GM12878 (cell line): ENCODE results near the gene CENPC. TPM values are rescaled to one million over a fixed set of nuclear protein-coding genes. Genes with fewer than 3 reads are reported as not detected.

Experiments
- ATAC-seq: fragments of 200-7000 bp; cut with Tn5 transposase; 3 replicates; pipeline ENCODE4 v1.9.1; 2020; ENCODE audit warnings: mild to moderate bottlenecking, moderate library complexity
- BruUV-seq: library from RNA; stranded (reverse); fragments of 400-500 nt; replicated peaks from 2 replicates; lab custom pipeline; 2021; lab: Mats Ljungman, UMichigan
- CTCF ChIA-PET: fragments of 300-600 bp; sonication (Branson Sonifier 250); formaldehyde crosslinking; extraction: SDS; loops from one replicate; lab custom pipeline; 2021; ENCODE audit warnings: inconsistent platforms; lab: Yijun Ruan, JAX
- POLR2A ChIA-PET: fragments of 350-600 bp; formaldehyde crosslinking; extraction: SDS; loops from one replicate; lab custom pipeline; 2021; ENCODE audit warnings: inconsistent platforms; lab: Charles Lee
- RAD21 ChIA-PET: fragments of 300-600 bp; sonication (Branson Sonifier 250); formaldehyde crosslinking; loops from one replicate; lab custom pipeline; 2023; ENCODE audit warnings: antibody characterized with exemption; ENCODE audit not compliant: unreplicated experiment; lab: Charles Lee
- SMC1A ChIA-PET: fragments of 300-600 bp; sonication (Branson Sonifier 250); formaldehyde crosslinking; loops from one replicate; lab custom pipeline; 2023; ENCODE audit not compliant: unreplicated experiment, uncharacterized antibody; lab: Charles Lee
- DNase-seq: peaks from one replicate; pipeline ENCODE4 v3.0.0-alpha.2; 2011; ENCODE audit warnings: low read depth, low spot score
- FAIRE-seq: peaks from 3 replicates; lab custom pipeline; 2011; peaks lifted over from hg19 to GRCh38; lab: Jason Lieb, UNC
- H2AFZ ChIP-seq: 2 replicates; pipeline ENCODE4 v1.6.0; 2011; ENCODE audit warnings: low read depth, low read length, control low read depth; ENCODE audit not compliant: control insufficient read depth
- H3K27ac ChIP-seq: 2 replicates; pipeline ENCODE4 v1.5.1; 2011; ENCODE audit warnings: control low read depth; ENCODE audit not compliant: control insufficient read depth, insufficient read depth
- H3K27me3 ChIP-seq, 2 experiments: replicated peaks in 1 of 2; 2 replicates each; pipeline versions ENCODE4 v1.6.0 to v1.6.1; 2011; ENCODE audit warnings: low read length in 1 of 2; ENCODE audit not compliant: control insufficient read depth in 2 of 2, insufficient read depth in 2 of 2
- H3K36me3 ChIP-seq, 2 experiments: 2 replicates each; pipeline ENCODE4 v1.5.1; 2011; ENCODE audit warnings: low read length in 1 of 2; ENCODE audit not compliant: control insufficient read depth in 2 of 2, insufficient read depth in 2 of 2
- H3K4me1 ChIP-seq: 2 replicates; pipeline ENCODE4 v1.6.1; 2011; ENCODE audit warnings: mild to moderate bottlenecking, low read length, moderate library complexity, mixed read lengths; ENCODE audit not compliant: control insufficient read depth, insufficient read depth
- H3K4me2 ChIP-seq: 2 replicates; pipeline ENCODE4 v1.6.0; 2011; ENCODE audit warnings: control low read depth; ENCODE audit not compliant: control insufficient read depth, insufficient read depth
- H3K4me3 ChIP-seq: fragments of 200-600 bp; sonication (generic); 2 replicates; pipeline ENCODE4 v1.5.1; 2016
- H3K79me2 ChIP-seq: 2 replicates; pipeline ENCODE4 v1.6.0; 2011; ENCODE audit warnings: low read length; ENCODE audit not compliant: control insufficient read depth, insufficient read depth
- H3K9ac ChIP-seq: 2 replicates; pipeline ENCODE4 v1.8.0; 2011; ENCODE audit warnings: low read length, control low read depth, mixed read lengths; ENCODE audit not compliant: control insufficient read depth, insufficient read depth
- H3K9me3 ChIP-seq: replicated peaks from 3 replicates; pipeline ENCODE4 v1.5.1; 2011; ENCODE audit warnings: mild to moderate bottlenecking, low read length; ENCODE audit not compliant: control insufficient read depth, insufficient read depth
- H4K20me1 ChIP-seq: 2 replicates; pipeline ENCODE4 v1.6.0; 2011; ENCODE audit not compliant: control insufficient read depth, insufficient read depth
- ATF2 ChIP-seq: IDR thresholded peaks from 2 replicates; pipeline ENCODE4 v1.6.1; 2012; ENCODE audit warnings: low read length, inconsistent platforms
- BHLHE40 ChIP-seq, 2 experiments: fragments of 450-650 bp in 1 of 2; IDR thresholded peaks; 2 replicates each; pipeline ENCODE4 v1.6.1; 2011 to 2017; ENCODE audit warnings: low read depth in 2 of 2, borderline replicate concordance in 1 of 2, improper control_type of control experiment in 1 of 2, low read length in 1 of 2, mild to moderate bottlenecking in 1 of 2
- BMI1 ChIP-seq: fragments of 450-650 bp; IDR thresholded peaks from 2 replicates; pipeline ENCODE4 v1.6.1; 2016; ENCODE audit warnings: mild to moderate bottlenecking, moderate library complexity, borderline replicate concordance
- CBX3 ChIP-seq: fragments of 200-600 bp; sonication (generic); IDR thresholded peaks from 2 replicates; pipeline ENCODE4 v1.6.1; 2016; ENCODE audit warnings: low read depth, borderline replicate concordance
- EED ChIP-seq: sonication (generic); IDR thresholded peaks from 2 replicates; pipeline ENCODE4 v1.6.1; 2016; ENCODE audit warnings: antibody characterized with exemption, low read depth
- EZH2 ChIP-seq: IDR thresholded peaks from 2 replicates; pipeline ENCODE4 v1.6.1; 2012; ENCODE audit warnings: low read depth, mild to moderate bottlenecking, control low read depth, inconsistent platforms, low read length, borderline replicate concordance; ENCODE audit not compliant: control insufficient read depth
- HDGF ChIP-seq: fragments of 450-650 bp; IDR thresholded peaks from 2 replicates; pipeline ENCODE4 v1.6.1; 2016; ENCODE audit warnings: antibody characterized with exemption
- IRF3 ChIP-seq: fragments of 450-650 bp; IDR thresholded peaks from 2 replicates; pipeline ENCODE4 v1.6.1; 2014; ENCODE audit warnings: mild to moderate bottlenecking
- KDM1A ChIP-seq: fragments of 200-600 bp; sonication (generic); IDR thresholded peaks from 2 replicates; pipeline ENCODE4 v1.6.1; 2016; ENCODE audit warnings: borderline replicate concordance
- MEF2A ChIP-seq: IDR thresholded peaks from 2 replicates; pipeline ENCODE4 v1.6.1; 2011; ENCODE audit warnings: low read depth, mild to moderate bottlenecking, low read length, moderate library complexity; ENCODE audit not compliant: insufficient read depth
- RAD21 ChIP-seq: IDR thresholded peaks from 2 replicates; pipeline ENCODE4 v1.6.1; 2011; ENCODE audit warnings: mild to moderate bottlenecking, low read depth, low read length, moderate library complexity; ENCODE audit not compliant: insufficient read depth
- SIX5 ChIP-seq: IDR thresholded peaks from 2 replicates; pipeline ENCODE4 v1.6.1; 2011; ENCODE audit warnings: mild to moderate bottlenecking, low read depth, low read length, moderate library complexity; ENCODE audit not compliant: severe bottlenecking
- SMAD5 ChIP-seq: IDR thresholded peaks from 2 replicates; pipeline ENCODE4 v1.6.1; 2016; ENCODE audit warnings: antibody characterized with exemption, low read depth
- ZNF384 ChIP-seq: IDR thresholded peaks from 2 replicates; pipeline ENCODE4 v1.6.1; 2012; ENCODE audit warnings: low read depth, mild to moderate bottlenecking, low read length, improper control_type of control experiment, borderline replicate concordance
- WGBS: methylation state at CpG from one replicate; pipeline ENCODE4 v1.1.6; 2016; ENCODE audit warnings: low lambda C conversion rate; ENCODE audit not compliant: insufficient replicate concordance, insufficient coverage; ENCODE audit errors: missing lambda C conversion rate; 5-methylcytosine and 5-hydroxymethylcytosine counted together
- in situ Hi-C: fragments of 300-500 bp; cut with MboI; formaldehyde crosslinking; loops from 9 replicates; pipeline ENCODE4 v1.14.3; 2018; ENCODE audit warnings: mixed read lengths
- intact Hi-C: fragments of 100-400 bp; cut with micrococcal nuclease; formaldehyde crosslinking; loops from one replicate; pipeline ENCODE4 v1.14.2; 2022; ENCODE audit not compliant: unreplicated experiment
- polyA plus RNA-seq, 11 experiments: library from polyadenylated mRNA; depleted of rRNA in 4 of 11; unstranded in 6 of 11; stranded (reverse) in 5 of 11; fragments of >200 nt; fragmentation: Nextera tagmentation in 4 of 11; fragmentation: Illumina TruSeq in 1 of 11; extraction: Ambion mirVana in 4 of 11; extraction: Trizol in 1 of 11; gene quantifications; 1 replicate in 1 of 11; 2 replicates in 10 of 11; pipeline versions ENCODE4 v1.2.1 to v1.2.3, GENCODE V29; 2011 to 2016; ENCODE audit warnings: inconsistent platforms in 2 of 11, missing spikeins in 2 of 11, low read depth in 1 of 11
- total RNA-seq, 4 experiments: library from RNA; depleted of rRNA in 3 of 4; stranded (reverse); fragments of >200 nt in 3 of 4; fragmentation: Illumina TruSeq in 1 of 4; extraction: Trizol in 1 of 4; gene quantifications; 2 replicates each; pipeline versions ENCODE4 v1.2.1 to v1.2.3, GENCODE V29; 2013 to 2021

The CENPC gene
- total and polyA plus RNA-seq, 10 of the 15 experiments (the other 5 are each of a cell fraction or from before 2014, with no cell fraction given): 13.1 to 34.9 (median 20.3) TPM

- H3K4me2 ChIP-seq: peak overlapping the region; percentile 38
- no peaks in the 10 kb centered on the region for H4K20me1 ChIP-seq
- peak overlapping the region; percentile 15; the same call in 1 of the 2 replicates for H3K9ac ChIP-seq
- ChIA-PET CTCF (interaction anchor here (0.6 to 7.3 kb wide), 17 partner anchors 8 to 681 kb away, joined by 3 to 60 read pairs (median 6); partner anchors contain the start of genes STAP1 and UBA6), RAD21 (interaction anchor here (0.6 to 2.2 kb wide), 16 partner anchors 9 to 803 kb away, joined by 3 to 11 read pairs (median 4); partner anchors contain the start of genes STAP1 and UBA6), SMC1A (interaction anchor here (0.6 to 6.7 kb wide), 23 partner anchors 9 to 625 kb away, joined by 3 to 33 read pairs (median 5); partner anchors contain the start of gene UBA6), POLR2A (interaction anchor here (0.6 to 1.8 kb wide), 7 partner anchors 11 to 202 kb away, joined by 3 to 6 read pairs (median 4); no protein-coding TSS in a partner anchor)
- in situ Hi-C loops: no loop called here
- peak overlapping the region; percentile 61 for H2AFZ ChIP-seq
- peak overlapping the region; percentile 4 for H3K27ac ChIP-seq
- FAIRE-seq (no peak), DNase-seq (no peak), ATAC-seq (peak; percentile 44)
- peak; percentile 68 for TF ChIP-seq MEF2A
- peak; percentile 82 for TF ChIP-seq ZNF384
- no peak for TF ChIP-seq BMI1
- no TSS peak for BruUV-seq
- H3K9me3 ChIP-seq: no peaks in the 10 kb centered on the region
- no peaks in the 10 kb centered on the region for H3K79me2 ChIP-seq
- intact Hi-C loops: no loop called here
- H3K36me3 ChIP-seq: no peaks in the 10 kb centered on the region
- H3K4me1 ChIP-seq: peaks cover 4% of the 10 kb centered on the region; the same call in 1 of the 2 replicates
- H3K27me3 ChIP-seq: no peaks in the 10 kb centered on the region
- no peak overlapping the region for H3K4me3 ChIP-seq
These were observed 5.1 kb upstream of the CENPC start for GRCh38 chr4:67550451-67550850.

GRCh38 chr4:67549123-67549522 is 3.8 kb upstream of the CENPC start:
- Histone ChIP-seq H3K9ac (no peak overlapping the region), H3K4me2 (no peak overlapping the region; the same call in 1 of the 2 replicates), H4K20me1 (no peaks in the 10 kb centered on the region), H3K36me3 (no peaks in the 10 kb centered on the region), H3K79me2 (peaks cover 12% of the 10 kb centered on the region), H3K4me3 (no peak overlapping the region), H3K4me1 (peaks cover 4% of the 10 kb centered on the region; the same call in 1 of the 2 replicates), H3K27ac (no peak overlapping the region), H2AFZ (no peak overlapping the region; the same call in 1 of the 2 replicates), H3K9me3 (no peaks in the 10 kb centered on the region), H3K27me3 (no peaks in the 10 kb centered on the region)
- POLR2A ChIA-PET: interaction anchor here (1.5 kb wide), 1 partner anchor 12 kb away, joined by 4 read pairs; no protein-coding TSS in a partner anchor
- BruUV-seq: no TSS peak
- WGBS: 4% methylated on average over 1 of the region's 1 CpG
- DNase-seq (no peak), ATAC-seq (peak; percentile 37), FAIRE-seq (peak; percentile 92)
- CTCF ChIA-PET: interaction anchor here (0.6 to 7.3 kb wide), 14 partner anchors 10 to 627 kb away, joined by 3 to 60 read pairs (median 7); partner anchors contain the start of genes STAP1 and UBA6
- SMC1A ChIA-PET: interaction anchor here (0.6 to 6.7 kb wide), 12 partner anchors 17 to 626 kb away, joined by 3 to 33 read pairs (median 6); partner anchors contain the start of gene UBA6
- RAD21 ChIA-PET: interaction anchor here (1.1 to 2.2 kb wide), 7 partner anchors 10 to 363 kb away, joined by 3 to 11 read pairs (median 7); partner anchors contain the start of genes STAP1 and UBA6
- in situ Hi-C loops (loop anchor here (5.0 to 25.0 kb wide), 3 partner anchors 353 to 1088 kb away; no protein-coding TSS in a partner anchor), intact Hi-C loops (loop anchor here (1.0 to 5.0 kb wide), 6 partner anchors 32 to 628 kb away; no protein-coding TSS in a partner anchor)
- TF ChIP-seq EZH2: no peak
- TF ChIP-seq RAD21: peak; percentile 87
- TF ChIP-seq IRF3: no peak
- 0 out of 2 replicates have a peak, but pooled peaks have one; percentile 32 for TF ChIP-seq ATF2
- TF ChIP-seq HDGF: no peak
- TF ChIP-seq CBX3: no peak
- TF ChIP-seq EED: no peak
- no peak for TF ChIP-seq SIX5
- no peak for TF ChIP-seq BHLHE40 (IDR thresholded peaks at IDR 0.05; ENCODE audit: borderline replicate concordance in 1 of 2, low read depth in 2 of 2, low read length in 1 of 2)
- no peak for TF ChIP-seq KDM1A
- no peak for TF ChIP-seq SMAD5
